Endodermal cell (in vitro differentiated cells): ENCODE results near the gene TUBA8. TPM values are rescaled to one million over a fixed set of nuclear protein-coding genes. Genes with fewer than 3 reads are reported as not detected.
"Not testable (repeated sequence)": the region's sequence is repeated elsewhere in the genome, so short reads cannot be mapped to it uniquely, and the experiment has no call there.

Source experiments
- DNase-seq: peaks from one replicate; pipeline ENCODE4 v3.0.0-alpha.2; 2017
- H3K27ac ChIP-seq: 2 replicates; pipeline ENCODE4 v1.5.1; 2013; ENCODE audit warnings: mild to moderate bottlenecking, low read depth, low read length, moderate library complexity
- H3K27me3 ChIP-seq: 2 replicates; pipeline ENCODE4 v1.6.1; 2013; ENCODE audit warnings: mild to moderate bottlenecking, low read length, moderate library complexity; ENCODE audit not compliant: insufficient read depth, control insufficient read depth, poor library complexity, severe bottlenecking
- H3K36me3 ChIP-seq: 2 replicates; pipeline ENCODE4 v1.7.0; 2013; ENCODE audit warnings: mild to moderate bottlenecking, low read length, moderate library complexity; ENCODE audit not compliant: control insufficient read depth, insufficient read depth
- H3K4me1 ChIP-seq: one replicate; pipeline ENCODE4 v1.7.0; 2013; ENCODE audit warnings: low read length; ENCODE audit not compliant: control insufficient read depth, insufficient read depth
- H3K4me3 ChIP-seq: 2 replicates; pipeline ENCODE4 v1.5.1; 2013; ENCODE audit warnings: mild to moderate bottlenecking, low read length, moderate library complexity
- H3K9ac ChIP-seq: 2 replicates; pipeline ENCODE4 v1.6.1; 2013; ENCODE audit warnings: mild to moderate bottlenecking, low read length, moderate library complexity; ENCODE audit not compliant: poor library complexity, severe bottlenecking; ENCODE audit errors: extremely low read depth
- H3K9me3 ChIP-seq: 2 replicates; pipeline ENCODE4 v1.6.1; 2013; ENCODE audit warnings: mild to moderate bottlenecking, low read length, moderate library complexity; ENCODE audit not compliant: control insufficient read depth
- H3K27ac Mint-ChIP-seq: 2 replicates; pipeline ENCODE4 v1.8.0; 2020; ENCODE audit warnings: mixed read lengths
- H3K27me3 Mint-ChIP-seq: 2 replicates; pipeline ENCODE4 v1.8.0; 2021; ENCODE audit warnings: mild to moderate bottlenecking, mixed read lengths; ENCODE audit not compliant: insufficient read depth
- H3K36me3 Mint-ChIP-seq: 2 replicates; pipeline ENCODE4 v1.8.0; 2020; ENCODE audit warnings: low read depth, mixed read lengths
- H3K4me1 Mint-ChIP-seq: 2 replicates; pipeline ENCODE4 v1.8.0; 2020; ENCODE audit warnings: mixed read lengths
- H3K4me3 Mint-ChIP-seq: 2 replicates; pipeline ENCODE4 v1.8.0; 2020; ENCODE audit warnings: mild to moderate bottlenecking, moderate library complexity, mixed read lengths
- H3K9me3 Mint-ChIP-seq: 2 replicates; pipeline ENCODE4 v1.8.0; 2020; ENCODE audit warnings: mild to moderate bottlenecking, mixed read lengths
- WGBS, 2 experiments: methylation state at CpG; one replicate each; pipeline versions ENCODE4 v1.1.5 to v1.1.7; 2013; ENCODE audit warnings: missing lambda C conversion rate in 2 of 2, mixed read lengths in 1 of 2; ENCODE audit not compliant: insufficient coverage in 1 of 2, insufficient read length in 1 of 2; 5-methylcytosine and 5-hydroxymethylcytosine counted together
- total RNA-seq, 2 donors: library from RNA; stranded (reverse); fragmentation: NEBNext Ultra II Directional in 1 of 2; extraction: Animal tissue kit (Norgen Biotek cat#: 25700) in 1 of 2; gene quantifications; 2 replicates in 1 of 2; 3 replicates in 1 of 2; pipeline ENCODE4 v1.2.1, GENCODE V29; 2021
- TF ChIP-seq, protein P1 (sequence below): fragments of 200-600 bp; sonication (generic); conservative IDR thresholded peaks from 2 replicates; pipeline ENCODE4 v1.5.0; 2021; ENCODE audit warnings: antibody characterized with exemption, mild to moderate bottlenecking

The TUBA8 gene
- total RNA-seq, 2 donors from 2014 or later, result 0.58 to 0.66 TPM

- Mint-ChIP-seq H3K36me3 (no peaks in the 10 kb centered on the region), H3K4me1 (no peaks in the 10 kb centered on the region), H3K9me3 (no peaks in the 10 kb centered on the region), H3K4me3 (no peak overlapping the region), H3K27ac (no peak overlapping the region), H3K27me3 (peaks cover 33% of the 10 kb centered on the region)
- WGBS, 2 experiments, result 93 to 97% methylated on average over 13 to 17 of the region's 17 CpGs
- Histone ChIP-seq H3K4me1 (no peaks in the 10 kb centered on the region), H3K27ac (no peak overlapping the region), H3K9me3 (no peaks in the 10 kb centered on the region), H3K27me3 (peaks cover 26% of the 10 kb centered on the region), H3K36me3 (no peaks in the 10 kb centered on the region), H3K4me3 (no peak overlapping the region), H3K9ac (no peak overlapping the region)
- DNase-seq, result no peak
- TF ChIP-seq, protein P1, sequence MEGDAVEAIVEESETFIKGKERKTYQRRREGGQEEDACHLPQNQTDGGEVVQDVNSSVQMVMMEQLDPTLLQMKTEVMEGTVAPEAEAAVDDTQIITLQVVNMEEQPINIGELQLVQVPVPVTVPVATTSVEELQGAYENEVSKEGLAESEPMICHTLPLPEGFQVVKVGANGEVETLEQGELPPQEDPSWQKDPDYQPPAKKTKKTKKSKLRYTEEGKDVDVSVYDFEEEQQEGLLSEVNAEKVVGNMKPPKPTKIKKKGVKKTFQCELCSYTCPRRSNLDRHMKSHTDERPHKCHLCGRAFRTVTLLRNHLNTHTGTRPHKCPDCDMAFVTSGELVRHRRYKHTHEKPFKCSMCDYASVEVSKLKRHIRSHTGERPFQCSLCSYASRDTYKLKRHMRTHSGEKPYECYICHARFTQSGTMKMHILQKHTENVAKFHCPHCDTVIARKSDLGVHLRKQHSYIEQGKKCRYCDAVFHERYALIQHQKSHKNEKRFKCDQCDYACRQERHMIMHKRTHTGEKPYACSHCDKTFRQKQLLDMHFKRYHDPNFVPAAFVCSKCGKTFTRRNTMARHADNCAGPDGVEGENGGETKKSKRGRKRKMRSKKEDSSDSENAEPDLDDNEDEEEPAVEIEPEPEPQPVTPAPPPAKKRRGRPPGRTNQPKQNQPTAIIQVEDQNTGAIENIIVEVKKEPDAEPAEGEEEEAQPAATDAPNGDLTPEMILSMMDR, result no peak
Measured at GRCh38 chr22:18148293-18148965, 37.8 kb downstream of the TUBA8 start.

GRCh38 chr22:18152519-18152918, 41.9 kb downstream of the TUBA8 start:
- Histone ChIP-seq H3K4me1 (no peaks in the 10 kb centered on the region), H3K4me3 (no peak overlapping the region), H3K9me3 (no peaks in the 10 kb centered on the region), H3K9ac (no peak overlapping the region), H3K27ac (no peak overlapping the region), H3K27me3 (peaks cover 26% of the 10 kb centered on the region), H3K36me3 (no peaks in the 10 kb centered on the region)
- Mint-ChIP-seq H3K4me3 (no peak overlapping the region), H3K4me1 (peaks cover 3% of the 10 kb centered on the region), H3K36me3 (no peaks in the 10 kb centered on the region), H3K9me3 (no peaks in the 10 kb centered on the region), H3K27me3 (peaks cover 33% of the 10 kb centered on the region), H3K27ac (no peak overlapping the region)
- WGBS, 2 experiments, result 90 to 95% methylated on average over 8 of the region's 8 CpGs
- TF ChIP-seq, protein P1, result no peak
- DNase-seq, result no peak

DNA sequence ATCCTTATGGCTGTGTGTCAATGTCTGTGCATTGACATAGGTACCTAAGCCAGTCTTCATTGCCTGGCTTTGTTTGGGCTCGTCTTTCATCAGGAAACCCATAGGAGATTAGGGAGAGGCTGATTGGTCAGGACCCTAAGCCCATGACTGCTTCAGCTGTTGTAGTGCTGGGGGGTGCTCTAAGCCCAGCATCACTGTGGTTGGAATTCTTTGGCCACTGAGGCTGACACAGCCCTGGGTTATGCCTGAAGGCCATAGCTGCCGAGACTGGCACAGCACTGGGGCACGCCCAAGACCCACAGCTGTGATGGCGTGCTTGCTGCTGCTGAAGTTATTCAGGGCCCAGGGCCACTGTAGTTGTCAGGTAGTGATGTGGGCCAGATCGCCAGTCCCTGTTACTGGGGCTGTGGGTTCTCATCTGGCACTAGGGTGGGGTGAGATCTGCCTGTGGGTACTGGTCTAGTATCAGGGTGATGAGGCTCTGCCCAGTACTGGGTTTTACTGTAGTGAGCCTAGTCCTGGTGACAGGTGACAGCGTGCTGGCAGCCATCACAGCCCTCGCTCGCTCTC, 44.3 kb downstream of the TUBA8 start:
- no peak overlapping the region for H3K9ac ChIP-seq
- H3K36me3 ChIP-seq, result no peaks in the 10 kb centered on the region
- TF ChIP-seq, protein P1, result no peak
- H3K9me3 ChIP-seq, result no peaks in the 10 kb centered on the region
- no peak overlapping the region for H3K27ac ChIP-seq
- Mint-ChIP-seq H3K27ac (no peak overlapping the region), H3K36me3 (no peaks in the 10 kb centered on the region), H3K4me3 (no peak overlapping the region), H3K9me3 (no peaks in the 10 kb centered on the region), H3K4me1 (peaks cover 6% of the 10 kb centered on the region), H3K27me3 (peaks cover 17% of the 10 kb centered on the region)
- H3K4me1 ChIP-seq, result no peaks in the 10 kb centered on the region
- DNase-seq, result no peak
- peaks cover 14% of the 10 kb centered on the region for H3K27me3 ChIP-seq
- 90 to 98% methylated on average over 7 to 8 of the region's 8 CpGs for whole genome bisulfite sequencing, 2 experiments
- H3K4me3 ChIP-seq, result no peak overlapping the region

- H3K36me3 Mint-ChIP-seq, DNase-seq, H3K27ac ChIP-seq, H3K4me1 ChIP-seq, H3K36me3 ChIP-seq, H3K4me3 ChIP-seq, H3K27me3 ChIP-seq, H3K9me3 ChIP-seq, H3K4me1 Mint-ChIP-seq, H3K27ac Mint-ChIP-seq, H3K4me3 Mint-ChIP-seq, H3K9me3 Mint-ChIP-seq, H3K9ac ChIP-seq: not testable (repeated sequence)
- peaks cover 11% of the 10 kb centered on the region for H3K27me3 Mint-ChIP-seq
- 97 to 99% methylated on average over 14 to 34 of the region's 34 CpGs for WGBS, 2 experiments
Measured at GRCh38 chr22:18155546-18155945, 44.9 kb downstream of the TUBA8 start.
